Heart left ventricle (tissue), 16 donors: ENCODE results near the gene ADCY5. TPM values are rescaled to one million over a fixed set of nuclear protein-coding genes. Genes with fewer than 3 reads are reported as not detected.

Source experiments
- ATAC-seq, 4 donors: fragments of 200-7000 bp; cut with Tn5 transposase; one replicate each; pipeline ENCODE4 v1.9.1; 2020 to 2022; ENCODE audit warnings: moderate library complexity in 4 of 4, mild to moderate bottlenecking in 3 of 4, moderate number of reproducible peaks in 1 of 4
- DNase-seq, 5 donors: peaks; one replicate each; pipeline ENCODE4 v3.0.0-alpha.2; 2020
- H3K27ac ChIP-seq, 12 donors: fragments of 200-600 bp; sonication (generic) in 4 of 12; one replicate each; pipeline versions ENCODE4 v1.5.0 to v1.8.0; 2016 to 2022; ENCODE audit warnings: mild to moderate bottlenecking in 2 of 12
- H3K27me3 ChIP-seq, 9 donors: fragments of 200-600 bp; sonication (generic) in 2 of 9; one replicate each; pipeline versions ENCODE4 v1.5.1 to v1.8.0; 2016 to 2022; ENCODE audit warnings: mild to moderate bottlenecking in 3 of 9
- H3K36me3 ChIP-seq, 9 donors: fragments of 200-600 bp; sonication (generic) in 2 of 9; one replicate each; pipeline versions ENCODE4 v1.5.0 to v1.8.0; 2018 to 2022; ENCODE audit warnings: mild to moderate bottlenecking in 2 of 9
- H3K4me1 ChIP-seq, 12 donors: fragments of 200-600 bp; sonication (generic) in 4 of 12; one replicate each; pipeline versions ENCODE4 v1.5.0 to v1.8.0; 2016 to 2022; ENCODE audit warnings: mild to moderate bottlenecking in 3 of 12
- H3K4me3 ChIP-seq, 12 donors: fragments of 200-600 bp; sonication (generic) in 4 of 12; one replicate each; pipeline versions ENCODE4 v1.5.0 to v1.8.0; 2017 to 2022; ENCODE audit warnings: mild to moderate bottlenecking in 9 of 12, moderate library complexity in 4 of 12
- H3K9me3 ChIP-seq, 12 donors: fragments of 200-600 bp; sonication (generic) in 4 of 12; one replicate each; pipeline versions ENCODE4 v1.5.0 to v1.8.0; 2016 to 2022; ENCODE audit warnings: mild to moderate bottlenecking in 1 of 12
- POLR2A ChIP-seq, 2 donors: fragments of 450-650 bp; IDR thresholded peaks; one replicate each; pipeline ENCODE4 v1.6.1; 2017; ENCODE audit warnings: antibody characterized with exemption in 2 of 2, mild to moderate bottlenecking in 2 of 2, moderate library complexity in 2 of 2
- WGBS, 4 donors: extraction: QIAGEN DNeasy Blood & Tissue Kit in 2 of 4; methylation state at CpG; one replicate each; pipeline versions ENCODE4 v1.1.5 to v1.1.7; 2013 to 2018; 5-methylcytosine and 5-hydroxymethylcytosine counted together
- intact Hi-C, 10 donors: fragments of 100-400 bp; cut with DNase I; formaldehyde crosslinking; loops; one replicate each; pipeline versions ENCODE4 v1.11.1 to v1.14.2; 2022
- polyA plus RNA-seq, 2 donors: library from polyadenylated mRNA; stranded (reverse); fragments of 200-250 nt; gene quantifications; one replicate each; pipeline ENCODE4 v1.2.3, GENCODE V29; 2013
- total RNA-seq, 9 donors: library from RNA; depleted of rRNA in 2 of 9; stranded (reverse); fragments of >200 nt in 2 of 9; fragmentation: NEBNext Ultra II Directional in 3 of 9; extraction: Animal tissue kit (Norgen Biotek cat#: 25700) in 3 of 9; gene quantifications; one replicate each; pipeline versions ENCODE4 v1.1.0 to v1.2.4, GENCODE V29; 2016 to 2023
- TF ChIP-seq, protein P1 (sequence below), 12 donors: fragments of 200-600 bp; sonication (generic) in 4 of 12; IDR thresholded peaks; one replicate each; pipeline versions ENCODE4 v1.5.0 to v1.8.0; 2018 to 2022; ENCODE audit warnings: antibody characterized with exemption in 12 of 12, mild to moderate bottlenecking in 5 of 12
- donor health status: ischemic (EF 13 %, LVEDD 7.1; RV severe dilation, severe dysfunction).
- donor health status: healthy with polysubstance abuse.
- donor health status: DM: no; HTN: yes; CAD: no.
- donor health status: DM: no; HTN: no; CAD: no.
- donor health status: ischemic (EF 25% LVEDD 6.9; RV normal size, moderate dysfunction).
- donor health status: ischemic (EF 25% LVEDD 5.7; RV mildly dilated, moderate dysfunction).
- donor health status: healthy.
- donor health status: DM: yes; HTN: yes; CAD: no.
- donor health status: ischemic (EF 35%, LVEDD 5.7; RV mildly dilated, moderate dysfunction).
- donor health status: nonischemic (EF 11% LVEDD 7.7; RV severe dilation, severe dysfunction).
- donor health status: DM: yes; HTN: yes; CAD: no.
- donor health status: PGD.
- donor health status: ischemic (EF 29% LVEDD 5.4; RV normal size, mild dysfunction).
- donor health status: nonischemic (EF 23%, LVEDD 6.1; RV moderate dilation, normal function).

Gene ADCY5
- total and polyA plus RNA-seq, 11 donors, result 78.5 to 276 (median 167) TPM

DNA sequence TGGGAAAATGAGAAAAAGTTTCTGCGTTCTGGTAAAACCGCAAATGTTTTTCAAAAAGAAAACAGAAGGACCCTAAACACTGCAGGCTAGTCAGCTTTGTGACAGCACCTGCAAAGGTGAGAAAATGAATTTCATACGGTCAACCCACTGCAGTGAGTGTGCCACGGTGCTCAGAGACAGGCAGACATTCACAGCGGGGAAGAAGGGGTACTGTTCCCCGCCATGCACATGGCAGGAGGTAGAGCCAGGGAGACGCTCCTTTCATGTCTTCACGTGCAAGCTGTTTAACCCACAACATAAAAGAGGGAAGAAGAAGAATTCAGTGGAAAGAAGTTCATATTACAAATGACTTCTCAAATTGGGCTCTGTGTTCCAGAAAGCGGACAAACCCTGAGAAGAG is 137.7 kb downstream of the ADCY5 start:
- 71 to 81% (median 76%) methylated on average over 9 of the region's 9 CpGs for WGBS, 4 donors
- Histone ChIP-seq H3K27ac (no peak overlapping the region), H3K4me1 (peaks cover 0 to 25% (median 5%) of the 10 kb centered on the region in 12 donors), H3K36me3 (peaks cover 0 to 82% (median 12%) of the 10 kb centered on the region in 9 donors), H3K27me3 (no peaks in the 10 kb centered on the region), H3K4me3 (no peak overlapping the region), H3K9me3 (no peaks in the 10 kb centered on the region)
- intact Hi-C loops, result no loop called here
- DNase-seq (peak in 3 of 5 donors; percentile 1 to 5 (median 2)), ATAC-seq (no peak)
- TF ChIP-seq, protein P1, sequence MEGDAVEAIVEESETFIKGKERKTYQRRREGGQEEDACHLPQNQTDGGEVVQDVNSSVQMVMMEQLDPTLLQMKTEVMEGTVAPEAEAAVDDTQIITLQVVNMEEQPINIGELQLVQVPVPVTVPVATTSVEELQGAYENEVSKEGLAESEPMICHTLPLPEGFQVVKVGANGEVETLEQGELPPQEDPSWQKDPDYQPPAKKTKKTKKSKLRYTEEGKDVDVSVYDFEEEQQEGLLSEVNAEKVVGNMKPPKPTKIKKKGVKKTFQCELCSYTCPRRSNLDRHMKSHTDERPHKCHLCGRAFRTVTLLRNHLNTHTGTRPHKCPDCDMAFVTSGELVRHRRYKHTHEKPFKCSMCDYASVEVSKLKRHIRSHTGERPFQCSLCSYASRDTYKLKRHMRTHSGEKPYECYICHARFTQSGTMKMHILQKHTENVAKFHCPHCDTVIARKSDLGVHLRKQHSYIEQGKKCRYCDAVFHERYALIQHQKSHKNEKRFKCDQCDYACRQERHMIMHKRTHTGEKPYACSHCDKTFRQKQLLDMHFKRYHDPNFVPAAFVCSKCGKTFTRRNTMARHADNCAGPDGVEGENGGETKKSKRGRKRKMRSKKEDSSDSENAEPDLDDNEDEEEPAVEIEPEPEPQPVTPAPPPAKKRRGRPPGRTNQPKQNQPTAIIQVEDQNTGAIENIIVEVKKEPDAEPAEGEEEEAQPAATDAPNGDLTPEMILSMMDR (IDR thresholded peaks at IDR 0.05), result no peak
- no peak for TF ChIP-seq POLR2A (IDR thresholded peaks at IDR 0.05)

DNA sequence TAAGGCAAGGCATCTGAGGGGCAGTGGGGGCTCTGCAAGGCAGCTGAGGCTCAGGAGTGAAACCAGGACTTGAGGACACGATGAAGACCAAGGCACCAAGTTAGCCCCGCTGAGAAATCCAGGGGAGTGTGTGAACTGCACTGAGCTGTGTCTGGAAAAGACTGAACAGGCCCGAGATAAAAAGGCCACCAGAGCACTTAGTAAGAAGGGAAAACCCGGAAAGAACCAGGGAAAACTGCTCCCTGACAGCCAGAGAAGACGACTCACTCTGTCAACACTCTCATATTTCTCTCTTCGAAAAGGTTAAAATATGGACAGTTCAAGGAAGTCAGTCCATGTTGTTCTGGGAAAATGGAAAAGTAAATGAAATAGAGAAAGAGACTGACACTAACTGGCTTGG is 138.1 kb downstream of the ADCY5 start:
- no peak overlapping the region for H3K4me3 ChIP-seq
- no peak for ATAC-seq
- no peaks in the 10 kb centered on the region for H3K27me3 ChIP-seq
- H3K9me3 ChIP-seq, result no peaks in the 10 kb centered on the region
- intact Hi-C loops, result no loop called here
- H3K36me3 ChIP-seq, result peaks cover 0 to 83% (median 10%) of the 10 kb centered on the region in 9 donors
- DNase-seq, result peak in 2 of 5 donors; percentile 4 to 9
- H3K27ac ChIP-seq, result no peak overlapping the region
- H3K4me1 ChIP-seq, result peaks cover 0 to 25% (median 5%) of the 10 kb centered on the region in 12 donors
- 42 to 58% (median 53%) methylated on average over 6 of the region's 6 CpGs for WGBS, 4 donors
- TF ChIP-seq POLR2A (IDR thresholded peaks at IDR 0.05), result no peak
- TF ChIP-seq, protein P1 (IDR thresholded peaks at IDR 0.05), result no peak

DNA sequence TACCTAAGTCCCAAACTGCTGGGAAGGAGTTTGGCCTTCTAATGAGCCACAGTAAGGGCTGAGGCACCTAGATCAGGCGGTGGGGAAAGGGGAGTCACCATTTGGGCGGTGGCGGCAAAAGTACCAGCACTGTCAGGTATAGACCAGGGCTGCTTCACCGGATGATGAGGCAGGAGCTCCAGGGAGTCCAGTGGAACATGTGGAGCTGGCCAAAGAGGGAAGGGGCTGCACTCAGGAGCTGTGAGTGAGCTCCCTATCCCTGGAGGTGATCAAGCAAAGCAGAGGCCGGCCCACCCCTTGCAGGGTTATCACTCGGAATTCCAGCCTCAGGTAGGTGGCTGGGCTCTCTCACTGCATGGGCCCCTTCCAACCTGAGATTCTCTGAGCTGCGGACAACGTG is 138.7 kb downstream of the ADCY5 start:
- Histone ChIP-seq H3K4me3 (no peak overlapping the region), H3K27me3 (no peaks in the 10 kb centered on the region), H3K36me3 (peaks cover 0 to 83% (median 5%) of the 10 kb centered on the region in 9 donors), H3K27ac (no peak overlapping the region), H3K9me3 (no peaks in the 10 kb centered on the region), H3K4me1 (peaks cover 0 to 24% (median 6%) of the 10 kb centered on the region in 12 donors)
- intact Hi-C loops, result no loop called here
- ATAC-seq (no peak), DNase-seq (peak in 3 of 5 donors; percentile 12 to 24 (median 15))
- TF ChIP-seq POLR2A (IDR thresholded peaks at IDR 0.05), result no peak
- TF ChIP-seq, protein P1 (IDR thresholded peaks at IDR 0.05), result no peak
- 75 to 90% (median 86%) methylated on average over 8 of the region's 8 CpGs for WGBS, 4 donors

DNA sequence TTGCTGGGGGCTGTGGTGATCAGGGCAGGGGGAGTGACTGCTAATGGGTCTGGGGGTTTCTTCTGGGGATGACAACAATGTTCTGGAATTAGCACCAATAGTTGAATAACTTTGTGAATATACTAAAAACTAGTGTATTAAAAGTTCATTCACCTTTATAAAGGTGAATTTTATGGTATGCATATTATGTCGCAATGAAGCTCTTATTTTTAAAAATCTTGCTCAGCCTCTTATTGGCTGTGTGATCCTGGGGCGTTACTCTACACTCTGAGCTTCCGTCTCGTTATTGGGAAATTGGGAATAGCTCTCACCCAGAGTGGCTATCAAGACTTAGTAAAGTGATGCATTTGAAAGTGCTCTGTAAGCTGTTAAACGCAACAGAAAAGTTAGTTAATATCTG is 141.8 kb downstream of the ADCY5 start:
- Histone ChIP-seq H3K27ac (no peak overlapping the region), H3K27me3 (no peaks in the 10 kb centered on the region), H3K36me3 (peaks cover 0 to 82% (median 21%) of the 10 kb centered on the region in 9 donors), H3K9me3 (no peaks in the 10 kb centered on the region), H3K4me1 (peaks cover 0 to 20% (median 0%) of the 10 kb centered on the region in 12 donors), H3K4me3 (no peak overlapping the region)
- DNase-seq (no peak), ATAC-seq (no peak)
- intact Hi-C loops, result no loop called here
- 88 to 91% (median 90%) methylated on average over 5 of the region's 5 CpGs for WGBS, 4 donors
- no peak for TF ChIP-seq POLR2A (IDR thresholded peaks at IDR 0.05)
- TF ChIP-seq, protein P1 (IDR thresholded peaks at IDR 0.05), result no peak
